ENCODE data around the gene OSBPL1A. TPM values are rescaled to one million over a fixed set of nuclear protein-coding genes. Genes with fewer than 3 reads are reported as not detected.

Gene OSBPL1A
- total and polyA plus RNA-seq, 10 of the 15 experiments (the other 5 are each of a cell fraction or from before 2014, with no cell fraction given), result 0.02 to 0.83 (median 0.11) TPM; not detected in 6

- TF ChIP-seq ZBTB40 (IDR thresholded peaks at IDR 0.05; ENCODE audit: borderline replicate concordance) (no peak), SP1 (IDR thresholded peaks at IDR 0.05; ENCODE audit: low read depth, low read length) (no peak), JUNB (IDR thresholded peaks at IDR 0.05) (peak; percentile 100), BCL11A (IDR thresholded peaks at IDR 0.05; ENCODE audit: low read depth, low read length) (peak; percentile 75), CEBPZ (IDR thresholded peaks at IDR 0.05; ENCODE audit: low read depth, low read length) (no peak), EED (IDR thresholded peaks at IDR 0.05; ENCODE audit: low read depth) (peak; percentile 80), PKNOX1 (IDR thresholded peaks at IDR 0.05) (no peak), ASH2L (IDR thresholded peaks at IDR 0.05; ENCODE audit: borderline replicate concordance, low read depth) (no peak), RB1 (IDR thresholded peaks at IDR 0.05; ENCODE audit: borderline replicate concordance) (no peak), MAX (IDR thresholded peaks at IDR 0.05; ENCODE audit: low read depth, low read length) (no peak), MEF2A (IDR thresholded peaks at IDR 0.05; ENCODE audit: insufficient read depth, low read depth, low read length) (0 out of 2 replicates have a peak, but pooled peaks have one; percentile 59), EGR1 (IDR thresholded peaks at IDR 0.05; ENCODE audit: borderline replicate concordance in 1 of 2, low read depth in 2 of 2, low read length in 2 of 2) (0 out of 3 replicates have a peak, but pooled peaks of 1 of the 2 experiments have one; percentile 17), NBN (IDR thresholded peaks at IDR 0.05) (no peak), BACH1 (IDR thresholded peaks at IDR 0.05; ENCODE audit: borderline replicate concordance) (no peak), NFIC (IDR thresholded peaks at IDR 0.05; ENCODE audit: low read depth, low read length) (peak; percentile 87), SIX5 (IDR thresholded peaks at IDR 0.05; ENCODE audit: low read depth, low read length, severe bottlenecking) (no peak), IKZF2 (IDR thresholded peaks at IDR 0.05) (peak in 1 of 2 experiments; percentile 20; a peak in 1 of 4 replicates), USF1 (IDR thresholded peaks at IDR 0.05; ENCODE audit: borderline replicate concordance, extremely low read length, insufficient read depth, low read depth, low read length) (no peak), NR2C1 (IDR thresholded peaks at IDR 0.05) (no peak), TARDBP (IDR thresholded peaks at IDR 0.05; ENCODE audit: borderline replicate concordance) (no peak), POLR2A (IDR thresholded peaks at IDR 0.05; ENCODE audit: low read depth, low read length) (no peak), IKZF1 (conservative IDR thresholded peaks at IDR 0.05) (no peak), CHD4 (IDR thresholded peaks at IDR 0.05) (no peak)
Measured at GRCh38 chr18:24246143-24246542, 151.5 kb downstream of the OSBPL1A start (continued).
